ENCODE results near the gene CEMIP.

GRCh38 chr15:80945605-80946004, 166.4 kb downstream of the CEMIP start:
- TF ChIP-seq EZH2 (IDR thresholded peaks at IDR 0.05; ENCODE audit: low read length, unreplicated experiment): no peak
- TF ChIP-seq, protein P1, sequence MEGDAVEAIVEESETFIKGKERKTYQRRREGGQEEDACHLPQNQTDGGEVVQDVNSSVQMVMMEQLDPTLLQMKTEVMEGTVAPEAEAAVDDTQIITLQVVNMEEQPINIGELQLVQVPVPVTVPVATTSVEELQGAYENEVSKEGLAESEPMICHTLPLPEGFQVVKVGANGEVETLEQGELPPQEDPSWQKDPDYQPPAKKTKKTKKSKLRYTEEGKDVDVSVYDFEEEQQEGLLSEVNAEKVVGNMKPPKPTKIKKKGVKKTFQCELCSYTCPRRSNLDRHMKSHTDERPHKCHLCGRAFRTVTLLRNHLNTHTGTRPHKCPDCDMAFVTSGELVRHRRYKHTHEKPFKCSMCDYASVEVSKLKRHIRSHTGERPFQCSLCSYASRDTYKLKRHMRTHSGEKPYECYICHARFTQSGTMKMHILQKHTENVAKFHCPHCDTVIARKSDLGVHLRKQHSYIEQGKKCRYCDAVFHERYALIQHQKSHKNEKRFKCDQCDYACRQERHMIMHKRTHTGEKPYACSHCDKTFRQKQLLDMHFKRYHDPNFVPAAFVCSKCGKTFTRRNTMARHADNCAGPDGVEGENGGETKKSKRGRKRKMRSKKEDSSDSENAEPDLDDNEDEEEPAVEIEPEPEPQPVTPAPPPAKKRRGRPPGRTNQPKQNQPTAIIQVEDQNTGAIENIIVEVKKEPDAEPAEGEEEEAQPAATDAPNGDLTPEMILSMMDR (conservative IDR thresholded peaks at IDR 0.05; ENCODE audit: low read depth, low read length): no peak

Data from PC-3 (cell line).